ENCODE results near the gene FAM53C.

FAM53C gene

GRCh38 chr5:138354926-138355378, 16.9 kb downstream of the FAM53C start:
- H3K9ac ChIP-seq (ENCODE audit: low read length), result no peak overlapping the region; the same call in 1 of the 2 replicates
- H3K79me2 ChIP-seq (ENCODE audit: insufficient read depth, low read length), result peaks cover 67% of the 10 kb centered on the region
- H2AFZ ChIP-seq (ENCODE audit: low read depth, low read length, severe bottlenecking), result no peak overlapping the region
- H3K27ac ChIP-seq (ENCODE audit: low read depth, low read length), result 0 out of 2 replicates have a peak overlapping the region, but pooled peaks have one; percentile 97
- no peaks in the 10 kb centered on the region for H3K27me3 ChIP-seq (ENCODE audit: low read length)
- peak overlapping the region; percentile 83 for H3K4me2 ChIP-seq (ENCODE audit: low read depth, low read length, poor library complexity, severe bottlenecking)
- H3K9me3 ChIP-seq (ENCODE audit: insufficient read depth, low read length), result no peaks in the 10 kb centered on the region; the same call in 1 of the 2 replicates
- H3F3A ChIP-seq (ENCODE audit: insufficient read depth), result peaks cover 27% of the 10 kb centered on the region
- H3K36me3 ChIP-seq (ENCODE audit: low read length), result no peaks in the 10 kb centered on the region
- TF ChIP-seq EZH2phosphoT487 (conservative IDR thresholded peaks at IDR 0.05; ENCODE audit: low read length) (no peak), CTCF (IDR thresholded peaks at IDR 0.05; ENCODE audit: insufficient read depth, low read length, poor library complexity, severe bottlenecking) (no peak)
- H3K9me2 ChIP-seq (replicated peaks; ENCODE audit: insufficient read depth, low read length), result no peaks in the 10 kb centered on the region
- H4K20me1 ChIP-seq (ENCODE audit: low read depth, low read length), result peaks cover 12% of the 10 kb centered on the region; the same call in 1 of the 2 replicates
- H3K4me3 ChIP-seq (ENCODE audit: insufficient read depth, low read length, poor library complexity, severe bottlenecking), result peak overlapping the region; percentile 100

- TF ChIP-seq CTCF (IDR thresholded peaks at IDR 0.05; ENCODE audit: insufficient read depth, low read length, poor library complexity, severe bottlenecking), result no peak
- no peak for TF ChIP-seq EZH2phosphoT487 (conservative IDR thresholded peaks at IDR 0.05; ENCODE audit: low read length)
- Histone ChIP-seq H3K36me3 (ENCODE audit: low read length) (no peaks in the 10 kb centered on the region), H2AFZ (ENCODE audit: low read depth, low read length, severe bottlenecking) (no peak overlapping the region), H3K4me2 (ENCODE audit: low read depth, low read length, poor library complexity, severe bottlenecking) (no peak overlapping the region), H3K9ac (ENCODE audit: low read length) (no peak overlapping the region), H3K27ac (ENCODE audit: low read depth, low read length) (no peak overlapping the region), H3K27me3 (ENCODE audit: low read length) (no peaks in the 10 kb centered on the region), H3K9me2 (replicated peaks; ENCODE audit: insufficient read depth, low read length) (no peaks in the 10 kb centered on the region), H3K4me3 (ENCODE audit: insufficient read depth, low read length, poor library complexity, severe bottlenecking) (no peak overlapping the region), H4K20me1 (ENCODE audit: low read depth, low read length) (peaks cover 18% of the 10 kb centered on the region; the same call in 1 of the 2 replicates), H3F3A (ENCODE audit: insufficient read depth) (peaks cover 11% of the 10 kb centered on the region; the same call in 1 of the 2 replicates), H3K79me2 (ENCODE audit: insufficient read depth, low read length) (peaks cover 93% of the 10 kb centered on the region), H3K9me3 (ENCODE audit: insufficient read depth, low read length) (no peaks in the 10 kb centered on the region)
These were observed 21.6 kb downstream of the FAM53C start for GRCh38 chr5:138359621-138360020.

- peaks cover 9% of the 10 kb centered on the region; the same call in 1 of the 2 replicates for H4K20me1 ChIP-seq (ENCODE audit: low read depth, low read length)
- no peak overlapping the region for H3K27ac ChIP-seq (ENCODE audit: low read depth, low read length)
These were observed 22.9 kb downstream of the FAM53C start for GRCh38 chr5:138360941-138361452.

More at GRCh38 chr5:138360941-138361452, 22.9 kb downstream of the FAM53C start:
- Histone ChIP-seq H3K9me3 (ENCODE audit: insufficient read depth, low read length) (no peaks in the 10 kb centered on the region), H2AFZ (ENCODE audit: low read depth, low read length, severe bottlenecking) (no peak overlapping the region), H3K36me3 (ENCODE audit: low read length) (no peaks in the 10 kb centered on the region), H3K79me2 (ENCODE audit: insufficient read depth, low read length) (peaks cover 93% of the 10 kb centered on the region), H3K27me3 (ENCODE audit: low read length) (no peaks in the 10 kb centered on the region), H3K9me2 (replicated peaks; ENCODE audit: insufficient read depth, low read length) (no peaks in the 10 kb centered on the region), H3F3A (ENCODE audit: insufficient read depth) (peaks cover 11% of the 10 kb centered on the region; the same call in 1 of the 2 replicates), H3K4me2 (ENCODE audit: low read depth, low read length, poor library complexity, severe bottlenecking) (no peak overlapping the region), H3K4me3 (ENCODE audit: insufficient read depth, low read length, poor library complexity, severe bottlenecking) (no peak overlapping the region), H3K9ac (ENCODE audit: low read length) (no peak overlapping the region)
- TF ChIP-seq EZH2phosphoT487 (conservative IDR thresholded peaks at IDR 0.05; ENCODE audit: low read length) (no peak), CTCF (IDR thresholded peaks at IDR 0.05; ENCODE audit: insufficient read depth, low read length, poor library complexity, severe bottlenecking) (no peak)

All from SU-DHL-6 (cell line).